ENCODE measurements around the gene CAPN13.
A peak's percentile ranks its signal among the peaks of the same experiment; 100 is the strongest.

Gene CAPN13

GRCh38 chr2:30803281-30803680 is 4.0 kb downstream of the CAPN13 start:
- Histone ChIP-seq H3K4me3 (ENCODE audit: low read length) (no peak overlapping the region), H3K36me3 (ENCODE audit: control insufficient read depth, insufficient read depth, low read length, severe bottlenecking) (no peaks in the 10 kb centered on the region), H3K4me1 (ENCODE audit: control insufficient read depth, insufficient read depth, low read length) (peaks cover 10% of the 10 kb centered on the region), H3K27me3 (replicated peaks; ENCODE audit: control insufficient read depth, insufficient read depth, low read length) (peaks cover 42% of the 10 kb centered on the region), H3K9ac (ENCODE audit: low read length) (no peak overlapping the region), H3K9me3 (ENCODE audit: control insufficient read depth, low read length) (no peaks in the 10 kb centered on the region)
- no peak for DNase-seq (ENCODE audit: low read depth)

- H3K4me3 ChIP-seq (ENCODE audit: low read length), result no peak overlapping the region
- no peaks in the 10 kb centered on the region for H3K9me3 ChIP-seq (ENCODE audit: control insufficient read depth, low read length)
- peaks cover 38% of the 10 kb centered on the region for H3K27me3 ChIP-seq (replicated peaks; ENCODE audit: control insufficient read depth, insufficient read depth, low read length)
- no peak for DNase-seq (ENCODE audit: low read depth)
- H3K9ac ChIP-seq (ENCODE audit: low read length), result no peak overlapping the region
- H3K4me1 ChIP-seq (ENCODE audit: control insufficient read depth, insufficient read depth, low read length), result peaks cover 10% of the 10 kb centered on the region
- H3K36me3 ChIP-seq (ENCODE audit: control insufficient read depth, insufficient read depth, low read length, severe bottlenecking), result no peaks in the 10 kb centered on the region
Measured at GRCh38 chr2:30802611-30803010, 4.6 kb downstream of the CAPN13 start.

GRCh38 chr2:30801821-30802455 is 5.3 kb downstream of the CAPN13 start:
- no peaks in the 10 kb centered on the region for H3K36me3 ChIP-seq (ENCODE audit: control insufficient read depth, insufficient read depth, low read length, severe bottlenecking)
- no peak for DNase-seq (ENCODE audit: low read depth)
- no peaks in the 10 kb centered on the region for H3K9me3 ChIP-seq (ENCODE audit: control insufficient read depth, low read length)
- H3K9ac ChIP-seq (ENCODE audit: low read length), result no peak overlapping the region
- H3K27me3 ChIP-seq (replicated peaks; ENCODE audit: control insufficient read depth, insufficient read depth, low read length), result peaks cover 38% of the 10 kb centered on the region
- no peak overlapping the region for H3K4me3 ChIP-seq (ENCODE audit: low read length)
- H3K4me1 ChIP-seq (ENCODE audit: control insufficient read depth, insufficient read depth, low read length), result peaks cover 10% of the 10 kb centered on the region

GRCh38 chr2:30800159-30800558 is 7.1 kb downstream of the CAPN13 start:
- H3K9me3 ChIP-seq (ENCODE audit: control insufficient read depth, low read length), result no peaks in the 10 kb centered on the region
- no peak overlapping the region for H3K4me3 ChIP-seq (ENCODE audit: low read length)
- H3K36me3 ChIP-seq (ENCODE audit: control insufficient read depth, insufficient read depth, low read length, severe bottlenecking), result no peaks in the 10 kb centered on the region
- no peak for DNase-seq (ENCODE audit: low read depth)
- H3K27me3 ChIP-seq (replicated peaks; ENCODE audit: control insufficient read depth, insufficient read depth, low read length), result peaks cover 26% of the 10 kb centered on the region
- H3K9ac ChIP-seq (ENCODE audit: low read length), result no peak overlapping the region
- peaks cover 10% of the 10 kb centered on the region for H3K4me1 ChIP-seq (ENCODE audit: control insufficient read depth, insufficient read depth, low read length)

GRCh38 chr2:30799366-30799765 is 7.9 kb downstream of the CAPN13 start:
- peaks cover 10% of the 10 kb centered on the region for H3K4me1 ChIP-seq (ENCODE audit: control insufficient read depth, insufficient read depth, low read length)
- H3K9ac ChIP-seq (ENCODE audit: low read length), result no peak overlapping the region
- H3K4me3 ChIP-seq (ENCODE audit: low read length), result no peak overlapping the region
- no peaks in the 10 kb centered on the region for H3K36me3 ChIP-seq (ENCODE audit: control insufficient read depth, insufficient read depth, low read length, severe bottlenecking)
- no peaks in the 10 kb centered on the region for H3K9me3 ChIP-seq (ENCODE audit: control insufficient read depth, low read length)
- no peak for DNase-seq (ENCODE audit: low read depth)
- peaks cover 20% of the 10 kb centered on the region for H3K27me3 ChIP-seq (replicated peaks; ENCODE audit: control insufficient read depth, insufficient read depth, low read length)

- Histone ChIP-seq H3K36me3 (ENCODE audit: control insufficient read depth, insufficient read depth, low read length, severe bottlenecking) (no peaks in the 10 kb centered on the region), H3K9me3 (ENCODE audit: control insufficient read depth, low read length) (no peaks in the 10 kb centered on the region), H3K9ac (ENCODE audit: low read length) (no peak overlapping the region), H3K4me3 (ENCODE audit: low read length) (no peak overlapping the region), H3K27me3 (replicated peaks; ENCODE audit: control insufficient read depth, insufficient read depth, low read length) (peaks cover 20% of the 10 kb centered on the region), H3K4me1 (ENCODE audit: control insufficient read depth, insufficient read depth, low read length) (peaks cover 6% of the 10 kb centered on the region)
- no peak for DNase-seq (ENCODE audit: low read depth)
Measured at GRCh38 chr2:30798536-30798991, 8.7 kb downstream of the CAPN13 start.

GRCh38 chr2:30797381-30798015 is 9.7 kb downstream of the CAPN13 start:
- Histone ChIP-seq H3K4me1 (ENCODE audit: control insufficient read depth, insufficient read depth, low read length) (no peaks in the 10 kb centered on the region), H3K36me3 (ENCODE audit: control insufficient read depth, insufficient read depth, low read length, severe bottlenecking) (no peaks in the 10 kb centered on the region), H3K27me3 (replicated peaks; ENCODE audit: control insufficient read depth, insufficient read depth, low read length) (peaks cover 10% of the 10 kb centered on the region), H3K9ac (ENCODE audit: low read length) (no peak overlapping the region), H3K9me3 (ENCODE audit: control insufficient read depth, low read length) (no peaks in the 10 kb centered on the region), H3K4me3 (ENCODE audit: low read length) (no peak overlapping the region)
- DNase-seq (ENCODE audit: low read depth), result no peak

- Histone ChIP-seq H3K36me3 (ENCODE audit: control insufficient read depth, insufficient read depth, low read length, severe bottlenecking) (no peaks in the 10 kb centered on the region), H3K9me3 (ENCODE audit: control insufficient read depth, low read length) (no peaks in the 10 kb centered on the region), H3K27me3 (replicated peaks; ENCODE audit: control insufficient read depth, insufficient read depth, low read length) (peaks cover 10% of the 10 kb centered on the region), H3K9ac (ENCODE audit: low read length) (no peak overlapping the region), H3K4me3 (ENCODE audit: low read length) (no peak overlapping the region), H3K4me1 (ENCODE audit: control insufficient read depth, insufficient read depth, low read length) (no peaks in the 10 kb centered on the region)
- peak; percentile 15 for DNase-seq (ENCODE audit: low read depth)
Measured at GRCh38 chr2:30796699-30797098, 10.5 kb downstream of the CAPN13 start.

- DNase-seq (ENCODE audit: low read depth), result no peak
- no peak overlapping the region for H3K4me3 ChIP-seq (ENCODE audit: low read length)
- H3K9me3 ChIP-seq (ENCODE audit: control insufficient read depth, low read length), result no peaks in the 10 kb centered on the region
Measured at GRCh38 chr2:30792521-30792920, 14.7 kb downstream of the CAPN13 start.

GRCh38 chr2:30790879-30791278 is 16.4 kb downstream of the CAPN13 start:
- Histone ChIP-seq H3K4me1 (ENCODE audit: control insufficient read depth, insufficient read depth, low read length) (no peaks in the 10 kb centered on the region), H3K4me3 (ENCODE audit: low read length) (no peak overlapping the region), H3K36me3 (ENCODE audit: control insufficient read depth, insufficient read depth, low read length, severe bottlenecking) (no peaks in the 10 kb centered on the region), H3K27me3 (replicated peaks; ENCODE audit: control insufficient read depth, insufficient read depth, low read length) (peaks cover 18% of the 10 kb centered on the region), H3K9ac (ENCODE audit: low read length) (no peak overlapping the region), H3K9me3 (ENCODE audit: control insufficient read depth, low read length) (no peaks in the 10 kb centered on the region)
- no peak for DNase-seq (ENCODE audit: low read depth)

More at GRCh38 chr2:30792521-30792920, 14.7 kb downstream of the CAPN13 start:
- no peak overlapping the region for H3K9ac ChIP-seq (ENCODE audit: low read length)
- peaks cover 17% of the 10 kb centered on the region for H3K27me3 ChIP-seq (replicated peaks; ENCODE audit: control insufficient read depth, insufficient read depth, low read length)
- H3K36me3 ChIP-seq (ENCODE audit: control insufficient read depth, insufficient read depth, low read length, severe bottlenecking), result no peaks in the 10 kb centered on the region
- H3K4me1 ChIP-seq (ENCODE audit: control insufficient read depth, insufficient read depth, low read length), result no peaks in the 10 kb centered on the region

GRCh38 chr2:30789670-30790210 is 17.5 kb downstream of the CAPN13 start:
- Histone ChIP-seq H3K9me3 (ENCODE audit: control insufficient read depth, low read length) (no peaks in the 10 kb centered on the region), H3K4me1 (ENCODE audit: control insufficient read depth, insufficient read depth, low read length) (no peaks in the 10 kb centered on the region), H3K4me3 (ENCODE audit: low read length) (no peak overlapping the region), H3K27me3 (replicated peaks; ENCODE audit: control insufficient read depth, insufficient read depth, low read length) (peaks cover 21% of the 10 kb centered on the region), H3K36me3 (ENCODE audit: control insufficient read depth, insufficient read depth, low read length, severe bottlenecking) (no peaks in the 10 kb centered on the region), H3K9ac (ENCODE audit: low read length) (no peak overlapping the region)
- DNase-seq (ENCODE audit: low read depth), result no peak

Measured in adipocyte (in vitro differentiated cells).